Left kidney (tissue), 1 donor: Measurements from ENCODE around the gene SLC13A1. TPM values are rescaled to one million over a fixed set of nuclear protein-coding genes. Genes with fewer than 3 reads are reported as not detected.

Source experiments
- polyA plus RNA-seq: library from polyadenylated mRNA; unstranded; fragments of 120-200 nt; gene quantifications from one replicate; pipeline ENCODE4 v1.2.1, GENCODE V29; 2013; ENCODE audit not compliant: insufficient read length

SLC13A1 gene
- polyA plus RNA-seq, 1 donor = 33.5 TPM

Other genes with a start within 250 kb of the SLC13A1 start
- not detected for gene TAS2R16, start 204.3 kb downstream of the SLC13A1 start, polyA plus RNA-seq